Activated CD8-positive, alpha-beta T cell treated with anti-CD3 and anti-CD28 coated beads for 36 hours (primary cell): ENCODE data around the gene PAK3. TPM values are rescaled to one million over a fixed set of nuclear protein-coding genes. Genes with fewer than 3 reads are reported as not detected.

Experiments
- ATAC-seq: fragments of 200-7000 bp; cut with Tn5 transposase; one replicate; pipeline ENCODE4 v1.10.0; 2021; ENCODE audit warnings: mild to moderate bottlenecking, moderate library complexity
- CTCF ChIA-PET: fragments of 350-600 bp; sonication (Branson Sonifier 250); formaldehyde crosslinking; loops from one replicate; lab custom pipeline; 2021; ENCODE audit warnings: antibody characterized with exemption; lab: Charles Lee
- POLR2A ChIA-PET: fragments of 350-600 bp; sonication (Branson Sonifier 250); formaldehyde crosslinking; loops from one replicate; lab custom pipeline; 2021; ENCODE audit warnings: antibody characterized with exemption; lab: Charles Lee
- DNase-seq: peaks from one replicate; pipeline ENCODE4 v3.0.0-alpha.2; 2020
- H3K27ac Mint-ChIP-seq: one replicate; pipeline ENCODE4 v1.8.0; 2021; ENCODE audit warnings: mild to moderate bottlenecking, mixed read lengths
- H3K27me3 Mint-ChIP-seq: one replicate; pipeline ENCODE4 v1.8.0; 2021; ENCODE audit warnings: mixed read lengths
- H3K36me3 Mint-ChIP-seq: one replicate; pipeline ENCODE4 v1.8.0; 2021; ENCODE audit warnings: low read depth, mixed read lengths
- H3K4me1 Mint-ChIP-seq: one replicate; pipeline ENCODE4 v1.8.0; 2021; ENCODE audit warnings: low read depth, mixed read lengths
- H3K4me3 Mint-ChIP-seq: one replicate; pipeline ENCODE4 v1.8.0; 2021; ENCODE audit warnings: mild to moderate bottlenecking, moderate library complexity, mixed read lengths
- H3K9me3 Mint-ChIP-seq: one replicate; pipeline ENCODE4 v1.8.0; 2021; ENCODE audit warnings: mixed read lengths
- intact Hi-C: fragments of 100-400 bp; cut with micrococcal nuclease; formaldehyde crosslinking; loops from one replicate; pipeline ENCODE4 v1.10.0; 2022
- total RNA-seq, 2 experiments: library from RNA; stranded (reverse); gene quantifications; one replicate each; pipeline ENCODE4 v1.2.3, GENCODE V29; 2021
- TF ChIP-seq, protein P1 (sequence below): fragments of 200-600 bp; IDR thresholded peaks from one replicate; pipeline ENCODE4 v1.8.0; 2022; ENCODE audit warnings: antibody characterized with exemption, mild to moderate bottlenecking

The PAK3 gene
- total RNA-seq, 2 experiments from 2014 or later, result 0.07 to 0.18 TPM

DNA sequence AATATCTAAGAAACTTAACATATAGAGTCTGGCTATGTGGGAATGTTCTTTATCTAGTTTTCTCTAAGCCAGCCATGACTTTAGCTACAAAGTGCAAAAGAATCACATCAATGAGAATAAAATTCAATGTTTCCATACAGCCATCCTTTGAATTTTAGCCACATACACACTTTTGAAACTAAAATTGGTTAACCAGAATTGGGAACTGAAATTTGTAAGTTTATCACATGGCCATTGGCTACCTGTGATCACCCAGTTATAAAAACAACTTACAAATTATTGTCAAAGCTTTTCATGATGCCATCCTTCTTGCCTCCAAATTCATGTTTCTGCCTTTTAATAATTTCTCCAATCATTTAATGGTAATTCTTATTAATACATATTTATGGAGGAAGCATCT is 49.9 kb downstream of the PAK3 start:
- peaks cover 2% of the 10 kb centered on the region for H3K27me3 Mint-ChIP-seq
- no peaks in the 10 kb centered on the region for H3K9me3 Mint-ChIP-seq
- no peak for DNase-seq
- CTCF ChIA-PET, result no interaction called here
- TF ChIP-seq, protein P1, sequence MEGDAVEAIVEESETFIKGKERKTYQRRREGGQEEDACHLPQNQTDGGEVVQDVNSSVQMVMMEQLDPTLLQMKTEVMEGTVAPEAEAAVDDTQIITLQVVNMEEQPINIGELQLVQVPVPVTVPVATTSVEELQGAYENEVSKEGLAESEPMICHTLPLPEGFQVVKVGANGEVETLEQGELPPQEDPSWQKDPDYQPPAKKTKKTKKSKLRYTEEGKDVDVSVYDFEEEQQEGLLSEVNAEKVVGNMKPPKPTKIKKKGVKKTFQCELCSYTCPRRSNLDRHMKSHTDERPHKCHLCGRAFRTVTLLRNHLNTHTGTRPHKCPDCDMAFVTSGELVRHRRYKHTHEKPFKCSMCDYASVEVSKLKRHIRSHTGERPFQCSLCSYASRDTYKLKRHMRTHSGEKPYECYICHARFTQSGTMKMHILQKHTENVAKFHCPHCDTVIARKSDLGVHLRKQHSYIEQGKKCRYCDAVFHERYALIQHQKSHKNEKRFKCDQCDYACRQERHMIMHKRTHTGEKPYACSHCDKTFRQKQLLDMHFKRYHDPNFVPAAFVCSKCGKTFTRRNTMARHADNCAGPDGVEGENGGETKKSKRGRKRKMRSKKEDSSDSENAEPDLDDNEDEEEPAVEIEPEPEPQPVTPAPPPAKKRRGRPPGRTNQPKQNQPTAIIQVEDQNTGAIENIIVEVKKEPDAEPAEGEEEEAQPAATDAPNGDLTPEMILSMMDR, result no peak
- H3K4me1 Mint-ChIP-seq, result no peaks in the 10 kb centered on the region
- no peak overlapping the region for H3K27ac Mint-ChIP-seq
- H3K4me3 Mint-ChIP-seq, result no peak overlapping the region
- no peak for ATAC-seq
- intact Hi-C loops, result no loop called here
- no peaks in the 10 kb centered on the region for H3K36me3 Mint-ChIP-seq
- POLR2A ChIA-PET, result no interaction called here

DNA sequence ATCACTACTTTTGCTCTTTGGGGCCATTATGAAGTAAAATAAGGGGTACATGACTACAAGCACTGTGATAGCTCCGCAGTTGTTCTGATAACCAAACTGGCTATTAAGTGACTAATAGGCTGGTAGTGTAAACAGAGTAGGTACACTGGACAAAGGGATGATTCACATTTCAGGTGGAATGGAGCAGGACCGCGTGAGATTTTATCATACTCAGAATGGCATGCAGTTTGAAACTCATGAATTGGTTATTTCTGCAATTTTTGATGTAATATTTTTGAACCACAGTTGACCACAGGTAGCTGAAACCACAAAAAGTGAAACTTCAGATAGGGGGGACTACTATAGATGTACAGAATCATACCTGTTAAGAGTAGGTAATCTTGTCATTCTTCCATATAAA is 55.8 kb downstream of the PAK3 start:
- Mint-ChIP-seq H3K27me3 (peaks cover 4% of the 10 kb centered on the region), H3K9me3 (no peaks in the 10 kb centered on the region), H3K4me1 (no peaks in the 10 kb centered on the region), H3K36me3 (no peaks in the 10 kb centered on the region), H3K4me3 (no peak overlapping the region), H3K27ac (no peak overlapping the region)
- TF ChIP-seq, protein P1, result no peak
- ChIA-PET POLR2A (no interaction called here), CTCF (no interaction called here)
- DNase-seq (no peak), ATAC-seq (no peak)
- intact Hi-C loops, result no loop called here

DNA sequence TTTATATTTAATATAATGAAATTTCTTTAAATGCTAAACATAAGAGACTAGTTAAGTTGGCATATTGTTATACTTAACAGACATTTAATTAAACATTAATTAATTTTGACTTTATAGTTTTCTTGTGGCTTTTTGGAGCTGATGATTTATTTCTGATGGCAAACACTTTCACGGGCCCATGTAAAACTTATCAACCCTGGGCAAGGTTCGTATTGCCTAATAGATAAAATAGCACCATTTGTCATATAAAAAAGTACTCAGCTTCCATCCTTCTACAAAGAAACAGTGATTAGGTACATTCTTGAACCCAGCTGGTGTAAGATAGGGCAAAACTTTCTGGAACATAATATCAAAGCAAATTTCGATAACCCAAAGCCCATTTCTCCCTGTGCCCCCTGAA is 63.2 kb downstream of the PAK3 start:
- Mint-ChIP-seq H3K4me3 (no peak overlapping the region), H3K27ac (no peak overlapping the region), H3K4me1 (no peaks in the 10 kb centered on the region), H3K9me3 (no peaks in the 10 kb centered on the region), H3K27me3 (peaks cover 4% of the 10 kb centered on the region), H3K36me3 (no peaks in the 10 kb centered on the region)
- ATAC-seq (no peak), DNase-seq (no peak)
- TF ChIP-seq, protein P1, result no peak
- ChIA-PET POLR2A (no interaction called here), CTCF (no interaction called here)
- intact Hi-C loops, result no loop called here

DNA sequence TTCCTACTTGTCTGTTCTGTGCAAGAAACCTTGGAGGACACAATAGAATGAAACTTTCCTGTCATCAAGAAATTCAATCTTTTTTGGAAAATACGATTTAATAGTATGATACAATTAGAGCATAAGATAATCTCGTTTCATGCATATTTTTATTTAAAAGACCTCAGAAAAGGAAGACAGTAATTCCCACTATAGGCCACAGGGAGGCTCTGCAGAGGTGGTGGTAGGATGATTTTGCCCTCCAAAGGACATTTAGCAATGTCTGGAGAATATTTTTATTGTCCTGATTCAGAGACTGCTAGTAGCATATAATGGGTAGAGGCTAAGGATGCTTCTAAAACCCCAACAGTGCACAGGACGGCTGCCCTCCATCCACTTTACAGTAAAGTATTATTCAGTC is 68.7 kb downstream of the PAK3 start:
- H3K4me1 Mint-ChIP-seq, result no peaks in the 10 kb centered on the region
- H3K27me3 Mint-ChIP-seq, result peaks cover 4% of the 10 kb centered on the region
- H3K27ac Mint-ChIP-seq, result no peak overlapping the region
- H3K9me3 Mint-ChIP-seq, result no peaks in the 10 kb centered on the region
- DNase-seq (no peak), ATAC-seq (no peak)
- TF ChIP-seq, protein P1, result no peak
- POLR2A ChIA-PET, result no interaction called here
- H3K36me3 Mint-ChIP-seq, result no peaks in the 10 kb centered on the region
- intact Hi-C loops, result no loop called here
- no peak overlapping the region for H3K4me3 Mint-ChIP-seq
- CTCF ChIA-PET, result interaction anchor here (1.2 kb wide), 1 partner anchor 281 kb away, joined by 4 read pairs; no protein-coding TSS in a partner anchor

DNA sequence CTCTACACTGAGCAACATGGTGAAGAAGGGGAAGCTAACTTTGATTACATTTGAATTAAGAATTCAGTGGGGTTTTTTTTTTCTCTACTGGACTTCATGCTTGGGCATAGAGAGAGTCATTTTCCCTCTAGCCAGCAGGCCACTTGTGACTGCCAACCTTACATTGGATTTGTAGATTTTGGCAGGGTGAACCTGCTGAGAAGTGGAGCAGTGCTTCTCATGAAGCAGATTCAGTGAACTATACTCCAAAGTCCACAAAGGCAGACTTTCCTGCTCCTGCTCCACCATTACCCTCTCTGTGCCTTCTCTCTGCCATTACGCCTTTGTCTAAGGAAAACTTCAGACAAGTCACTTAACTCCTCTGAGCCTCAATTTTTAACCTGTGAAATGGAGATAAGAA is 69.9 kb downstream of the PAK3 start:
- no peak overlapping the region for H3K27ac Mint-ChIP-seq
- H3K27me3 Mint-ChIP-seq, result peaks cover 4% of the 10 kb centered on the region
- no peaks in the 10 kb centered on the region for H3K9me3 Mint-ChIP-seq
- POLR2A ChIA-PET, result no interaction called here
- intact Hi-C loops, result no loop called here
- no peaks in the 10 kb centered on the region for H3K4me1 Mint-ChIP-seq
- DNase-seq, result no peak
- no peaks in the 10 kb centered on the region for H3K36me3 Mint-ChIP-seq
- no peak for ATAC-seq
- no peak overlapping the region for H3K4me3 Mint-ChIP-seq
- TF ChIP-seq, protein P1, result no peak
- CTCF ChIA-PET, result interaction anchor here (1.2 kb wide), 2 partner anchors 11 to 279 kb away, joined by 3 to 4 read pairs; no protein-coding TSS in a partner anchor
